ENCODE data around the gene COL6A1.
"Not testable (repeated sequence)": the region's sequence is repeated elsewhere in the genome, so short reads cannot be mapped to it uniquely, and the experiment has no call there.

COL6A1 gene

DNA sequence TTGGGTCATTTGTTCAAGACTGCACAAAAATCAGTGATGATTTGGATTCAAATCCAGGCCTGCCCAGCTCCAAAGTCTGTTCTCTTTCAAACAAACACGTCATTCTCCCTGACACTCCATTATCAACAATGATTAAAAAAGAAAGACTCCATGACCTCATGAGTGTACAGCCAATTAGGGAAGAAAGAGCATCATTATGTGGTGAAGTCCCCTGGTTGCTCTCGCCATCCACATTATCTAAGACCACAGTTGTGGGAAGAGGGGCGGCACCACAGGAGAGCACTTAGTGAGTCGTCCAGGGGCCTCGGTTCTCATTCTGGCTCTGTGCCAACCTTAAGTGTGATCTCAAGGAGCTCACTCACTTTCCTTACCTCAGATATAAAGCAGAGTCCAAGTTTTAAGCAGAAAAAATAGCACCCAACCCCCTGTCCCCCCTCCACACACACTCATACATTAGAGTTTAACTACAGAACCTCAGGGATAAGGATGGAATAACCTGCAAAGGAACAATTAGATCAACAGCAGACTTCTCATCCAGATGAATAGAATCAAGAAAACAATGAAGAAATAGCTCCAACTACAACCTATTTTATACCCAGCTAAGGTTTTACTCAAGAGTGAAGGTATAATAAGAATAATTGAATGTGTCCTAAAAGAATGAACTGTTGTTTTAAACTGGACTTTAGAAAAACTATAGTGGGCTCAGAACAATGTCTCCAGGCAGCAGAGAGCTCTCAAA, 47.8 kb downstream of the COL6A1 start:
- no peak for DNase-seq (ENCODE audit: low read depth)

DNA sequence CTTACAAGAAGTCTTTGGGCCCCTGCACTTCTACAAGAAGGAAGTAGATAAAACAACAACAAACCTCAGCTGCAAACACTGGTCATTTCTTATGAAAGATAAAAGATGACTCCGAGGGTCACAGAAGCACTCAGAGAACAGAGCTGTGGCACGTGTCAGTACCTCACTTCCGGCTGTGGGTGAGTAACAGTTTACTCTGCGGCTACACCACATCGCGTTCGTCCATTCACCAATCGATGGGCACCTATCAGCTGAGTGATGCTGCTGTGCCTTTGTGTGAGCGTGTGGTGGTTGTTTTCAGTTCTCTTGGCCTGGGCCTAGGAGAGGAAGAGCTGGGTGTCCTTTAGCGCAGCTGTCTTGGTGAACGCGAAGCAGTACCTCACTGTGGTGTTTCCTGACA, 49.9 kb downstream of the COL6A1 start:
- DNase-seq (ENCODE audit: low read depth) = no peak

- no peak for DNase-seq (ENCODE audit: low read depth)
Measured at GRCh38 chr21:46032100-46032499, 50.5 kb downstream of the COL6A1 start.

- no peak for DNase-seq (ENCODE audit: low read depth)
Measured at GRCh38 chr21:46033410-46034400, 52.1 kb downstream of the COL6A1 start.

DNA sequence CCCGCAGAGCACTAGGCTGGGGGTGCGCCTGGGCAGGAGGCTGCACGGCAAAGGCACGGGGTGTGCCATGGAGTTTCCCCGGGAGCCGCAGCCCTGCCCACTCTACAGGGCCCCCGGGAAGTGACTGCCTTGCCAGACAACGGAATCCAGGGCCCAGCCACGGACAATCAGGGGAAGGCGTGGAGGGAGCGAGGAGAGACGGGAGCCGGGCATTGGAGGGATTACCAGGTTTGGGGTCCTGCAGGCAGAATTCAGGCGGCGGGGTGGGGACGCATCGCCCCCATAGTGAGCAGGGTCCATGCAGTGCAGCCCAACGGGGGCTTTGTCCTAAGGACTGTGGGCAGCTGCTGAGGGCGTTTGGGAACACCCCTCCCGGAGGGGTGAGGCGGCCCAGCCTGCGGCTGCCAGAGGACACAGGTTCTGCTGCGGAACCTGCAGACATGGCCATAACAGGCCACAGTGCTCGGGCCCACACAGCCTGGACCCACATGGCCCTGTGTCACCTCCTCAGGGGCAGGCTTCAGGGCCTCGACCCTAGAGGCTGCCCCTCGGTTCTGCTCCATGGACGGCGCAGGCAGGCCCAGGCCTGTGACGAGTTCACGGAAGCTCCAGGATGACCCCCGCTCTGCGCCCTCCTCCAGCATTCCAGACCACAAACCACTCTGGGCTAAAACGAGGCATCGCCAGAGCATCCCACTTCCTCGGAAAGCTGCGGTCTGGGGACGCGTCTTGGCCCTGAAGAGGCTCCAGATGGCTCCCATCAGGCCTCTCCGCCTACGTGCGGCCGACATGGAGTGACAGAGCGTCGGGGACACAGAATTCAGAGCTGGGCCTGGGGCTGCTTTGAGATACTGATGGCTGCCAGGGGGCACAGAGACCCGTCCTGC, 54.5 kb downstream of the COL6A1 start:
- peak; percentile 27 for DNase-seq (ENCODE audit: low read depth)

DNA sequence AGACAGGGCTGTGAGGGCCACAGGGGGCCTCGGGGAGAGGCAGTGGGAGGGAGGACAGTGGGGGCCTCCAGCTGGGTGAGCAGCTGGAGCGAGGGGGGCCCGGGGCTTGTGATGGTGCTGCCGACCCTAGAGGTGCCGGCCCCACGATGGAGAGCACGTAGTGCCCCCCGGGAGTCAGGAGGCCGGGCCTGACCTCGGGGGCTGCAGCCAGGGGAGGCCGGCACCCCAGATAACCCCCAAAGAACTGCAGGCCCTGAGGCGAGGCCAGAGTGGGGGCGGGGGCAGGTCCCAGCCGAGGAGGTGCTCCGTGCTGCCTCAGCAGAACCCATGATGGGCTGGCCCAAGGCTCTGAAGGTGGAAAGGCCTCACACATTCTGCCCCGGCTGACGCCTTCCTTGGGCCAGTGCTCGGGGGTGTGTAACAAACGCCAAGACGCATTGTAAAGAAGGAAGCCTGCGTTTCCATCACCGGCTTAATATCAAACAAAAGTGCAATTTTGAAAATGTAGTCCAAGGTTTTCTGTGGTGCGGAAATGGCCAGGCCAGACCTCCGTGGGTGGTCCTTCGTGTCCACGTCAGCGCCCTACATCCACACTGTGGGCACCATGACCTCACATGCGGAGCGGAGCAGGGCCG, 55.2 kb downstream of the COL6A1 start:
- no peak for DNase-seq (ENCODE audit: low read depth)

DNA sequence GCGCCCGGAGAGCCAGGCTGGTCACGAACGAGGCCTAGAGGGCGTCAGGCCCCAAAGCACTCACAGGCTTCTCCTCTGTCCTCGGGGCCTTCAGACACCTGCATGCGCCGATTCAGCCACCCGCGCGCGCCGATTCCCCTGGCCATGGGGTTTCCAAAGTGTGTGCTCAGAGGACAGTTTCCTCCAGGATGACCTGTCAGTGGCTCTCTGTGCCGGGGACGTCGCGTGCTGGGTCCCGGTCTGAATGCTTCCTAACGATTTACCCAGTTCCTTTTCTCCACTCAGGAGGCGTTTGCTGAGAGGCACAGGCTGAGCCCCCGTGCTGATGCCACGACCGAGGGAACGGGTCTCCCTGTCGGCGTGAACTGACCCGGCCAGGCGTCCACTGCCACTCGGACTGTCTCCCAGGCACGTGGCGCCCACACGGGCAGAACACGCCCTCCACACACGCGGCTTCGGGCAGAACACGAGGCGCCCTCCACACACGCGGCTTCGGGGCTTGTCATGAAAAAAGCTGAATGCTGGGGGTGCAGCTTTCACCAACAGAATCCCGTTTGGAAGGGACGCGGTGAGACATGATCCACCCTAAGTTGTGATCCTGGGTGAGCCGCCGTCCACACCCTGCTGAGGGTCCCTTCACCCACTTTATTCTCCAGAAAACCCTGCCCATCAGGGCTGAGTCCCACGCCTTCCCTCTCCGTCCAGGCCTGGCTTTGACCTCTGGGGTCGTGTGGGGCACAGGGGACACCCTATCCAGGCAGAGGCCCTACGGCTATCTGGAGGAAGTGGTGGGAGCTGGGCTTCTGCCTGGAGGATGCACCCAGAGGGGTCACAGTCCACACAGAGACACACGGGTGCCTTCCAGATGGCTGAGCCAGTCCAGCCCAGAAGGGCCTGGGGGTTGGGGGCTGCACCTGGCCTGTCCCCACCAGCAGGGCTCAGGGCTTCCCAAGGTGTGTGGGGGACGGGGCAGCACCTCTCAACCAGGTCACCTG, 56.1 kb downstream of the COL6A1 start:
- no peak for DNase-seq (ENCODE audit: low read depth)

- DNase-seq (ENCODE audit: low read depth) = no peak
Measured at GRCh38 chr21:46038341-46038829, 56.8 kb downstream of the COL6A1 start.

DNA sequence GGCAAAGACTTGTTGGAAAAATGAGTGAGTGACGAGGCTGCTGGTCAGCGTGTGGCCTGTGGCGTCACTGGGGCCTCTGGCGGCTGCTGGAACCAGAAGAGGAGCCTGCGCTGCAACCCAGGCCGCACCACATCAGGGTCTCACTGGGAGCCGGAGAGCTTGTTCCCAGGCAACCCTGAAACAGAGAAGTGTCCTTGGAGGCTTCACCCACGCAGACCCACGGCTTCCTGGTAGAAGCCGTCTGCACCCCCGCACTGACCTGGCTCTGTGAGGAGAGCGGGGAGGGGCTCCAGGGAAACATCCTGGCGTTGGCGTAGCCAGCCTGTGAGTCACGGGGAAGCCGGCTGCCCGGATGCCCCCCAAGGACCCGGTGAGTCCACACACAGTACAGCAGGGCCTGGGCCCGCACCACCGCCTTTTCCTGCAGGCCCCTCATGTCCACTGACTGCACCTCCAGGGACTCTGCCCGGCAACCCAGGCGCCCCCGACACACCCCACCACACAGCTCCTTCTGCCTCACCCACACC, 57.4 kb downstream of the COL6A1 start:
- DNase-seq (ENCODE audit: low read depth) = peak; percentile 89

- DNase-seq (ENCODE audit: low read depth) = no peak
Measured at GRCh38 chr21:46039891-46040660, 58.5 kb downstream of the COL6A1 start.

DNA sequence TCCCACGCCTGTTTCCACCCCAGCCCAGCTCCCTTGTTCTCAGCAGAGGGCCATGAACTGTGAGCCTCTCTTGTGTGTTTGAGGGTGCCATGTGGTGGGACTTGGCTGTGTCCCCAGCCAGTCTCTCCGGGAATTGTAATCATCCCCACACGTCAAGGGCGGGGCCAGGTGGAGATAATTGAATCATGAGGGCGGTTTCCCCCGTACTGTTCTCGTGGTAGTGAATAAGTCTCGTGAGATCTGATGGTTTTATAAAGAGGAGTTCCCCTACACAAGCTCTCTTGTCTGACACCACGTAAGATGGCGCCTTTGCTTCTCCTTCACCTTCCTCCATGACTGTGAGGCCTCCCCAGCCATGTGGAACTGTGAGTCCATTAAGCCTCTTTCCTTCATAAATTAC, 59.1 kb downstream of the COL6A1 start:
- no peak for DNase-seq (ENCODE audit: low read depth)

GRCh38 chr21:46041183-46041582, 59.6 kb downstream of the COL6A1 start:
- DNase-seq (ENCODE audit: low read depth) = no peak

DNA sequence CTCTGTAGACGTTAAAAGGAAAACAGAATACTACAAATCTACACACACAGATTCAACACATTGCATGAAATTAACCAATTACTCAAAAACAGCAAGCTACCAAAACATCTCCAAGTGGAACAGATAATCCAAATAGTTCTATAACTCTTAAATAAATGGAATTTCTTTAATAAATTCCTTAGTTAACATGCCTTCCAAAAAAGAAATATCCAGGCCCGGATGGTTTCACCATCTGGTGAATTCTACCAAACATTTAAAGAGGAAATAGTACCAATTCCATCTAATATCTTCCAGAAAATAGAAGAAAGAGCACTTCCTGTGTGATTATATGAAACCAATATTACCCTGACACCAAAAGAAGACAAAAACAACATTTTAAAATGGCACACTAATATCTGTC, 63.6 kb downstream of the COL6A1 start:
- no peak for DNase-seq (ENCODE audit: low read depth)

- no peak for DNase-seq (ENCODE audit: low read depth)
Measured at GRCh38 chr21:46046471-46046870, 64.9 kb downstream of the COL6A1 start.

GRCh38 chr21:46046906-46047305, 65.3 kb downstream of the COL6A1 start:
- not testable (repeated sequence) for DNase-seq (ENCODE audit: low read depth)

GRCh38 chr21:46048926-46049889, 67.6 kb downstream of the COL6A1 start:
- DNase-seq (ENCODE audit: low read depth) = peak; percentile 98

GRCh38 chr21:46049890-46050667, 68.5 kb downstream of the COL6A1 start:
- no peak for DNase-seq (ENCODE audit: low read depth)

Data from ELR (cell line).